Nephron (organoid): Measurements from ENCODE around the gene IGF1R.

ENCODE experiments used
- H3K27ac Mint-ChIP-seq, 3 experiments: 2 replicates each; pipeline ENCODE4 v1.8.0; 2020; ENCODE audit warnings: mixed read lengths in 3 of 3, mild to moderate bottlenecking in 2 of 3, moderate library complexity in 1 of 3
- H3K27me3 Mint-ChIP-seq: 2 replicates; pipeline ENCODE4 v1.8.0; 2021; ENCODE audit warnings: low read depth, mild to moderate bottlenecking, moderate library complexity, mixed read lengths
- H3K36me3 Mint-ChIP-seq: 2 replicates; pipeline ENCODE4 v1.8.0; 2020; ENCODE audit warnings: low read depth, mixed read lengths
- H3K4me1 Mint-ChIP-seq: 2 replicates; pipeline ENCODE4 v1.8.0; 2020; ENCODE audit warnings: mixed read lengths
- H3K4me3 Mint-ChIP-seq, 3 experiments: 2 replicates each; pipeline ENCODE4 v1.8.0; 2020; ENCODE audit warnings: mild to moderate bottlenecking in 3 of 3, mixed read lengths in 3 of 3, moderate library complexity in 2 of 3
- H3K9me3 Mint-ChIP-seq: 2 replicates; pipeline ENCODE4 v1.8.0; 2020; ENCODE audit warnings: mixed read lengths
- CTCF ChIP-seq, 3 experiments: fragments of 200-600 bp; sonication (generic); IDR thresholded peaks; one replicate each; pipeline ENCODE4 v1.5.0; 2021; ENCODE audit warnings: antibody characterized with exemption in 3 of 3; ENCODE audit not compliant: unreplicated experiment in 3 of 3

The IGF1R gene

DNA sequence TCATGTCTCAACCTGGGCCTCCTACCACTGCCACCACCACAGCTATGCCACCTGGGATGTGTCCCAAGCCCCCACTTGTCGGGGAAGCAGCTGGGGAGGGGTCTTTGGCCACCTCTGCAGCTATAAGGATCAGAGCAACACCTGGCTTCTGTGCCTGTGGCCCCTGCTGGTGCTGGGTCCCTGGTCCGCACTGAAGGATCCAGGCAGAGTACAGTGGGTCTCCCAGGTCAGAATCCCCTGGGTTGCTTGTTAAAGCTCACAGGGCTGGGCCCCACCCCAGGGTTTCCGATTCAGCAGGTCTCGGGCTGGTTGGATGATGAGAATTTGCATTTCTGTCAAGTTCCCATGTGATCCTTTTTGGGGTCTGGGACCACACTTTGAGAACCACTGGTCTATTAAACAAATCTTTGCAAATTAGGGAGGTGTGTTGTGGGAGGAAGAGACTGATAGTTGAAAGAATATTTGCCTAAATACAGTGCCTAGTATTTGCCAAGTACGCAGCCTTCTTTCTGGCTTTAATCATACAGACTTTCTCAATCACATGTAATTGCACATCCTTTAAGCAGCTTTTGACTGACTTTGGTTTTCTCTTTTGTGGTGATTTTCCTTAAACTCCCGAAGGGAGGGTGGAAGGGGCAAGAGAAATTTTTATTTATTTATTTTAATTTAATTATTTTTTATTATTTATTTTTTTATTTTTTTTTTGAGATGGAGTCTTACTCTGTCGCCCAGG, 127.3 kb downstream of the IGF1R start:
- Mint-ChIP-seq H3K9me3 (no peaks in the 10 kb centered on the region), H3K4me3 (no peak overlapping the region), H3K4me1 (peaks cover 50% of the 10 kb centered on the region), H3K36me3 (no peaks in the 10 kb centered on the region), H3K27me3 (no peaks in the 10 kb centered on the region), H3K27ac (peak overlapping the region; percentile 19 to 99 (median 25))
- TF ChIP-seq CTCF (IDR thresholded peaks at IDR 0.05; ENCODE audit: unreplicated experiment in 3 of 3): no peak

DNA sequence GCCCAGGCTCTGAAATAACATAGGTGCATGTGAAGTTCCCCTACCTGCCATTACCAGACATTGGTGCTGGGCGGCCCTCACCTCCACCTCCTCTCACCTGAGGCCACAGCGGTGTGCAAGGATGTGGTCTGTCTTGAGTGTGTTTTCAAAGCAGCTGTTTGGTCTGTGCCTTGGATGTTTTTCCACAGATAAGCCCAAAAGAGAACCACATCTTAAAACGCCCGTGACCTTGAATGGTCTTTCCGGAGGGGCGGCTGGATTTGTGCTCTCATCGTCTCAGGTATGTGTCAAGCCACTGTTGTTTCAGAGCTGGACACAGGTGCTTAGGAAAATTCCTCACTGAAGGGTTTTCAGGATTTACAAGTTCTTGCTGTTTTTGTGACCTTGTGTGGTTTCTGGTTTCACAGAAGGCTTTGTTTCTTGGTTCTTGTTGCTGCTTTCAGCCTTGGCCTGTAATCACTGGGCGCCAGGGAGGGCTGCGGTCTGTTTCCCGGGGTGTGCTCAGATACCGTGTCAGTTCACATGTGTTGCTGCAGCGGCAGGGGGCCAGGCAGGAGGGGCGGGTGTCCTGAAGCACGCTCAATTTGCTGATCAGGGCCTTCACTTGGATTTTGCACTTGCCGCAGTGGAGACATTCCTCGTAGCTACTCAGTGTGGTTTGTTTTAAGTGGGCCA, 128.4 kb downstream of the IGF1R start:
- H3K4me1 Mint-ChIP-seq: peaks cover 42% of the 10 kb centered on the region
- peak overlapping the region in 1 of 3 experiments; percentile 53 for H3K4me3 Mint-ChIP-seq
- TF ChIP-seq CTCF (IDR thresholded peaks at IDR 0.05; ENCODE audit: unreplicated experiment in 3 of 3): no peak
- H3K27ac Mint-ChIP-seq: peak overlapping the region; percentile 76 to 99 (median 92)
- no peaks in the 10 kb centered on the region for H3K9me3 Mint-ChIP-seq
- no peaks in the 10 kb centered on the region for H3K36me3 Mint-ChIP-seq
- H3K27me3 Mint-ChIP-seq: no peaks in the 10 kb centered on the region

DNA sequence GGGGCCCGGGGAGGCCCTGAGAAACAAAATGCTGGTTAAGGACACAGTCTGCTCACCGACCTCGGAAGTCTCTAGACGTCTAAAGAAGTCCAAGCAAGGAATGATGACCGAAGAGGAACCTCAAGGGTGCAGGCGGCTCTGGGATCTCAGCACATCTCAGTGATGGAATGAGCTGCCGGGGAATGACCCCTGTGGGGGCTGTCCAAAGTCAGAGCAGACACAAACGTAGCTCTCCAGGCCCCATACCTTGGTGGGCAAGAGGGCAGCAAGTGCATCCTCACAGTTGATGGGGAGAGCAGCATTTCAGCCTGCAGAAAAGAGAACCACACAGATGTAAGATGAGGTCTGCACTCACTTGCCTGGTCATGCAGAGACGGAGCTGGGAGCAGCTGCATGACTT, 129.1 kb downstream of the IGF1R start:
- TF ChIP-seq CTCF (IDR thresholded peaks at IDR 0.05; ENCODE audit: unreplicated experiment in 3 of 3): no peak
- H3K4me3 Mint-ChIP-seq: peak overlapping the region in 1 of 3 experiments; percentile 53
- H3K36me3 Mint-ChIP-seq: no peaks in the 10 kb centered on the region
- peaks cover 40% of the 10 kb centered on the region for H3K4me1 Mint-ChIP-seq
- H3K27ac Mint-ChIP-seq: peak overlapping the region; percentile 76 to 99 (median 92)
- H3K9me3 Mint-ChIP-seq: no peaks in the 10 kb centered on the region
- H3K27me3 Mint-ChIP-seq: no peaks in the 10 kb centered on the region

- Mint-ChIP-seq H3K27ac (peak overlapping the region in 2 of 3 experiments; percentile 82 to 99), H3K9me3 (no peaks in the 10 kb centered on the region), H3K36me3 (no peaks in the 10 kb centered on the region), H3K4me1 (peaks cover 34% of the 10 kb centered on the region), H3K4me3 (no peak overlapping the region), H3K27me3 (no peaks in the 10 kb centered on the region)
- no peak for TF ChIP-seq CTCF (IDR thresholded peaks at IDR 0.05; ENCODE audit: unreplicated experiment in 3 of 3)
Observed at GRCh38 chr15:98778263-98778959, 130.1 kb downstream of the IGF1R start.

DNA sequence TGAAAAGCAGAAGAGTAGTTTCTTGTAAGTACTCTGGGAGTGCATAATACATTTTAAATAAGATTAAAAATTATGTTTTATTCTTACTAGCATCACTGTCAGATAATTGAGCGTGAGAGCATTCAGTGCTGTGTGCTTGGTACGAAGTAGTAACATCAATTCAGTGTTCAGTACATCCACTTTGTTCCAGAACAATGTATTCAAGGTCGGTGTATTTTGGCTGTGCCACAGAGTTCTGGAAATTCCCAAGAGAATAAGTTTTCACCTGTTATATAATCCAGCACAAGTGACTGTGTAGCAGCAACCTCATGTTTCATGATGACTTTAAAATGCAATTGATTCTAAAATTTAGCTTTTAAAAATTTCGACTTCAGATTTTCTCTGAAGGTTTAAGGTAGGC, 130.6 kb downstream of the IGF1R start:
- TF ChIP-seq CTCF (IDR thresholded peaks at IDR 0.05; ENCODE audit: unreplicated experiment in 3 of 3): no peak
- Mint-ChIP-seq H3K4me1 (peaks cover 38% of the 10 kb centered on the region), H3K4me3 (no peak overlapping the region), H3K27ac (peak overlapping the region in 2 of 3 experiments; percentile 82 to 99), H3K36me3 (no peaks in the 10 kb centered on the region), H3K27me3 (no peaks in the 10 kb centered on the region), H3K9me3 (no peaks in the 10 kb centered on the region)
